ENCODE measurements around the gene POLA1.
"Not testable (repeated sequence)": the region's sequence is repeated elsewhere in the genome, so short reads cannot be mapped to it uniquely, and the experiment has no call there.

POLA1 gene

GRCh38 chrX:24693453-24694202, at the start of gene POLA1:
Gene POLA1 (plus strand): TSS chrX:24693918. CDS start chrX:24693962, 44 bp downstream.
- DNase-seq (ENCODE audit: extremely low read depth, low read depth): peak; percentile 89
- TF ChIP-seq, protein P1, sequence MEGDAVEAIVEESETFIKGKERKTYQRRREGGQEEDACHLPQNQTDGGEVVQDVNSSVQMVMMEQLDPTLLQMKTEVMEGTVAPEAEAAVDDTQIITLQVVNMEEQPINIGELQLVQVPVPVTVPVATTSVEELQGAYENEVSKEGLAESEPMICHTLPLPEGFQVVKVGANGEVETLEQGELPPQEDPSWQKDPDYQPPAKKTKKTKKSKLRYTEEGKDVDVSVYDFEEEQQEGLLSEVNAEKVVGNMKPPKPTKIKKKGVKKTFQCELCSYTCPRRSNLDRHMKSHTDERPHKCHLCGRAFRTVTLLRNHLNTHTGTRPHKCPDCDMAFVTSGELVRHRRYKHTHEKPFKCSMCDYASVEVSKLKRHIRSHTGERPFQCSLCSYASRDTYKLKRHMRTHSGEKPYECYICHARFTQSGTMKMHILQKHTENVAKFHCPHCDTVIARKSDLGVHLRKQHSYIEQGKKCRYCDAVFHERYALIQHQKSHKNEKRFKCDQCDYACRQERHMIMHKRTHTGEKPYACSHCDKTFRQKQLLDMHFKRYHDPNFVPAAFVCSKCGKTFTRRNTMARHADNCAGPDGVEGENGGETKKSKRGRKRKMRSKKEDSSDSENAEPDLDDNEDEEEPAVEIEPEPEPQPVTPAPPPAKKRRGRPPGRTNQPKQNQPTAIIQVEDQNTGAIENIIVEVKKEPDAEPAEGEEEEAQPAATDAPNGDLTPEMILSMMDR (IDR thresholded peaks at IDR 0.05; ENCODE audit: low read depth, low read length): peak; percentile 33

DNA sequence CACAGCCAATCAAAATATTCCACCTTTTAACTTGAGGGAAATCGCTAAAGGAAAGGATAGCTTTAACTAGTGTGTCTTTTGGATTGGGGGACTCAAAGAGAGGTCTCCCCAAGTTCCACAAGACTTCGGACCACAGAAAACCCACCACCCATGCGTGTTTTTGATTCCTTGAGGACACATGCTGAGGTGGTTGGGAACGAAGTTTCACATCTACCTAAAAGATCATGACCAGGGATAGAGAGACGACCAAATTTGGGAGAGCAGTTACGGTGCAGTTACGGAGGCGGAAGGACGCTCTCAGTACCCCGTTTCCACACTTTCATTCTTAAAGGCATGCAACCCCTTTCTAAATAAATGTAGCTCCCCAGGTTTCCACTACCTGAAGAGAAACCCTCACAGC, 47.7 kb upstream of the POLA1 start:
- TF ChIP-seq, protein P1 (IDR thresholded peaks at IDR 0.05; ENCODE audit: low read depth, low read length): no peak
- no peak for DNase-seq (ENCODE audit: extremely low read depth, low read depth)

DNA sequence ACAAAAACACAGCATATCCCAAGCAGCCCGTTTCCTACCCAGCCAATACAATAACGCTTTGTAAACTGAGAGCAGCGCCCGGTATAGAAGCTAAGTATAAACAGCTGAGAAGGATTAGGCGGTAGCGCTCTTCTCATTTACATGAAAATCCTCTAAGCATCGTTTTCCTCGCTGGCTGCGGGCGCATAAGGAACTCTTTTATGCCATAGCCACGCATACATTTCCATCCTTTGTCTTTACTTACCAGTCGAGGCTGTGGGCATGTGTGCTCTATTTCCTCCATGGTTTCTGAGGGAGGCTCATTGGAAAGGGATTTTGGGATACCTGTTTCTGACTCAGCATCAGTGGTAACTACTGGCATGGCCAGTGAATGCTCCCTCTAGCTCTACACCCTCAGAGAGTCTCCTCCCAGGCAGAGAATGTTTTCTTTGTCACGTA, 47.0 kb upstream of the POLA1 start:
- TF ChIP-seq, protein P1 (IDR thresholded peaks at IDR 0.05; ENCODE audit: low read depth, low read length): no peak
- DNase-seq (ENCODE audit: extremely low read depth, low read depth): no peak

GRCh38 chrX:24647257-24648058, 46.3 kb upstream of the POLA1 start, which contains the start of gene PCYT1B:
Gene PCYT1B (minus strand): TSS chrX:24647347. CDS start chrX:24647105, 242 bp downstream.
- DNase-seq (ENCODE audit: extremely low read depth, low read depth): peak; percentile 11
- TF ChIP-seq, protein P1 (IDR thresholded peaks at IDR 0.05; ENCODE audit: low read depth, low read length): no peak

GRCh38 chrX:24648495-24648894, 45.2 kb upstream of the POLA1 start:
- no peak for DNase-seq (ENCODE audit: extremely low read depth, low read depth)
- TF ChIP-seq, protein P1 (IDR thresholded peaks at IDR 0.05; ENCODE audit: low read depth, low read length): no peak

DNA sequence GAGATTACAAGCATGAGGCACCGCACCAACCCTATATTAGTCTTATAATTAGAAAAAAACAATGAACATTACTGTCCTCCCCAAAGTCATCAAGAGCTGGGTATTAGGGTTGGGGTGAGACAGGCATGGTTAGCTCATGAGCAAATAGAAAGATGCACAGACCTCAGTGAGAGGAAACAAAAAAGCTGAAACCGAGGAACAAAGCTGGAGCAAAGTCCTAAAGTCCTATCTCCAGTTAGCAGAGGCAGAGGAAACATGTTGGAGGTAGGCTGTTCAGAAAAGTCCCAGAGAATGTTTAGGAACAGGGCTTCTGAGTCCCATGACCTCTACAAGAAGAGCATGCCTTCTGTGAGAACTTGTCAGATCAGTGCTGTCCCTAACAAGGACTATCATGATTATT, 41.9 kb upstream of the POLA1 start:
- DNase-seq (ENCODE audit: extremely low read depth, low read depth): no peak
- TF ChIP-seq, protein P1 (IDR thresholded peaks at IDR 0.05; ENCODE audit: low read depth, low read length): no peak

- not testable (repeated sequence) for DNase-seq (ENCODE audit: extremely low read depth, low read depth)
Observed at GRCh38 chrX:24655679-24656078, 38.0 kb upstream of the POLA1 start.

Data from AG09319 (cell line).